Measurements from ENCODE around the gene DNA2. TPM values are rescaled to one million over a fixed set of nuclear protein-coding genes. Genes with fewer than 3 reads are reported as not detected.
"Not testable (repeated sequence)": the region's sequence is repeated elsewhere in the genome, so short reads cannot be mapped to it uniquely, and the experiment has no call there.

The DNA2 gene, protein sequence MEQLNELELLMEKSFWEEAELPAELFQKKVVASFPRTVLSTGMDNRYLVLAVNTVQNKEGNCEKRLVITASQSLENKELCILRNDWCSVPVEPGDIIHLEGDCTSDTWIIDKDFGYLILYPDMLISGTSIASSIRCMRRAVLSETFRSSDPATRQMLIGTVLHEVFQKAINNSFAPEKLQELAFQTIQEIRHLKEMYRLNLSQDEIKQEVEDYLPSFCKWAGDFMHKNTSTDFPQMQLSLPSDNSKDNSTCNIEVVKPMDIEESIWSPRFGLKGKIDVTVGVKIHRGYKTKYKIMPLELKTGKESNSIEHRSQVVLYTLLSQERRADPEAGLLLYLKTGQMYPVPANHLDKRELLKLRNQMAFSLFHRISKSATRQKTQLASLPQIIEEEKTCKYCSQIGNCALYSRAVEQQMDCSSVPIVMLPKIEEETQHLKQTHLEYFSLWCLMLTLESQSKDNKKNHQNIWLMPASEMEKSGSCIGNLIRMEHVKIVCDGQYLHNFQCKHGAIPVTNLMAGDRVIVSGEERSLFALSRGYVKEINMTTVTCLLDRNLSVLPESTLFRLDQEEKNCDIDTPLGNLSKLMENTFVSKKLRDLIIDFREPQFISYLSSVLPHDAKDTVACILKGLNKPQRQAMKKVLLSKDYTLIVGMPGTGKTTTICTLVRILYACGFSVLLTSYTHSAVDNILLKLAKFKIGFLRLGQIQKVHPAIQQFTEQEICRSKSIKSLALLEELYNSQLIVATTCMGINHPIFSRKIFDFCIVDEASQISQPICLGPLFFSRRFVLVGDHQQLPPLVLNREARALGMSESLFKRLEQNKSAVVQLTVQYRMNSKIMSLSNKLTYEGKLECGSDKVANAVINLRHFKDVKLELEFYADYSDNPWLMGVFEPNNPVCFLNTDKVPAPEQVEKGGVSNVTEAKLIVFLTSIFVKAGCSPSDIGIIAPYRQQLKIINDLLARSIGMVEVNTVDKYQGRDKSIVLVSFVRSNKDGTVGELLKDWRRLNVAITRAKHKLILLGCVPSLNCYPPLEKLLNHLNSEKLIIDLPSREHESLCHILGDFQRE
- 5.6 and 6.5 TPM in 2 replicates for total RNA-seq
- 4.8 TPM for total RNA-seq (2013)
- 1.6 and 2.7 TPM in 2 replicates for polyA plus RNA-seq
- 1.5 and 2.6 TPM in 2 replicates for polyA minus RNA-seq

GRCh38 chr10:68471586-68472408 lies at the start of gene DNA2:
Gene DNA2 (minus strand): TSS chr10:68471973. CDS start chr10:68471864, 109 bp downstream.
- peaks cover 9% of the 10 kb centered on the region for H3K79me2 ChIP-seq (ENCODE audit: control insufficient read depth, insufficient read depth, low read length)
- CTCF ChIA-PET = interaction anchor here (0.6 to 1.7 kb wide), 3 partner anchors 64 to 259 kb away, joined by 3 to 6 read pairs (median 4); partner anchors contain the start of gene RUFY2
- intact Hi-C loops (cut with micrococcal nuclease) = loop anchor here (1.0 to 5.0 kb wide), 2 partner anchors 56 to 64 kb away; partner anchors contain the start of genes RUFY2 and SLC25A16
- DNase-seq = peak; percentile 86
- H3K9me3 ChIP-seq (ENCODE audit: control extremely low read depth in 1 of 3, control insufficient read depth in 2 of 3, insufficient read depth in 1 of 3, low read length in 2 of 3) = no peaks in the 10 kb centered on the region
- peak within 1 kb of the TSS; percentile 81 for H3K9ac ChIP-seq (ENCODE audit: low read length)
- WGBS (ENCODE audit: insufficient coverage) = 5% methylated on average over 45 of the region's 46 CpGs
- peaks cover 17% of the 10 kb centered on the region for H3K4me1 Mint-ChIP-seq
- H3K27me3 ChIP-seq (replicated peaks in 1 of 4; ENCODE audit: control extremely low read depth in 1 of 4, control insufficient read depth in 3 of 4, insufficient read depth in 4 of 4, low read length in 3 of 4) = no peaks in the 10 kb centered on the region
- peak within 1 kb of the TSS; percentile 100 for H3K4me3 Mint-ChIP-seq
- H2AFZ ChIP-seq (ENCODE audit: insufficient read depth, low read depth, low read length, poor library complexity, severe bottlenecking) = peak within 1 kb of the TSS; percentile 97
- H3K27ac Mint-ChIP-seq = peak within 1 kb of the TSS; percentile 92
- TF ChIP-seq, protein P1, sequence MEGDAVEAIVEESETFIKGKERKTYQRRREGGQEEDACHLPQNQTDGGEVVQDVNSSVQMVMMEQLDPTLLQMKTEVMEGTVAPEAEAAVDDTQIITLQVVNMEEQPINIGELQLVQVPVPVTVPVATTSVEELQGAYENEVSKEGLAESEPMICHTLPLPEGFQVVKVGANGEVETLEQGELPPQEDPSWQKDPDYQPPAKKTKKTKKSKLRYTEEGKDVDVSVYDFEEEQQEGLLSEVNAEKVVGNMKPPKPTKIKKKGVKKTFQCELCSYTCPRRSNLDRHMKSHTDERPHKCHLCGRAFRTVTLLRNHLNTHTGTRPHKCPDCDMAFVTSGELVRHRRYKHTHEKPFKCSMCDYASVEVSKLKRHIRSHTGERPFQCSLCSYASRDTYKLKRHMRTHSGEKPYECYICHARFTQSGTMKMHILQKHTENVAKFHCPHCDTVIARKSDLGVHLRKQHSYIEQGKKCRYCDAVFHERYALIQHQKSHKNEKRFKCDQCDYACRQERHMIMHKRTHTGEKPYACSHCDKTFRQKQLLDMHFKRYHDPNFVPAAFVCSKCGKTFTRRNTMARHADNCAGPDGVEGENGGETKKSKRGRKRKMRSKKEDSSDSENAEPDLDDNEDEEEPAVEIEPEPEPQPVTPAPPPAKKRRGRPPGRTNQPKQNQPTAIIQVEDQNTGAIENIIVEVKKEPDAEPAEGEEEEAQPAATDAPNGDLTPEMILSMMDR (IDR thresholded peaks at IDR 0.05) = no peak
- TF ChIP-seq EZH2 (IDR thresholded peaks at IDR 0.05; ENCODE audit: borderline replicate concordance, insufficient read depth, low read depth, low read length, poor library complexity, severe bottlenecking) = no peak
- no peaks in the 10 kb centered on the region for H3K36me3 ChIP-seq (replicated peaks in 1 of 2; ENCODE audit: control extremely low read depth in 1 of 2, control insufficient read depth in 1 of 2, extremely low read depth in 1 of 2, insufficient read depth in 2 of 2, low read length in 1 of 2)
- peak within 1 kb of the TSS in 1 of 2 donors; percentile 76 for H3K27ac ChIP-seq (ENCODE audit: low read length in 2 of 2)
- H3K9me3 Mint-ChIP-seq (ENCODE audit: insufficient read depth) = no peaks in the 10 kb centered on the region
- POLR2A ChIA-PET = no interaction called here
- H3K4me2 ChIP-seq (replicated peaks; ENCODE audit: low read depth, low read length, poor library complexity, severe bottlenecking) = peak within 1 kb of the TSS; percentile 81
- H3K4me3 ChIP-seq (ENCODE audit: control extremely low read depth in 1 of 5, extremely low read depth in 1 of 5, insufficient read depth in 1 of 5, low read depth in 2 of 5, low read length in 4 of 5) = peak within 1 kb of the TSS; percentile 73 to 88 (median 77)
- H3K4me1 ChIP-seq (ENCODE audit: control insufficient read depth in 2 of 2, insufficient read depth in 2 of 2, low read length in 2 of 2) = peaks cover 5 to 12% of the 10 kb centered on the region in 2 donors
- no peaks in the 10 kb centered on the region for H4K20me1 ChIP-seq (ENCODE audit: control insufficient read depth, insufficient read depth, low read length, poor library complexity, severe bottlenecking)
- ATAC-seq (ENCODE audit: low read depth) = peak; percentile 84
- H3K27me3 Mint-ChIP-seq = no peaks in the 10 kb centered on the region

GRCh38 chr10:68518609-68519008 lies 46.8 kb upstream of the DNA2 start:
- H3K4me3 Mint-ChIP-seq; H3K4me2 ChIP-seq (replicated peaks; ENCODE audit: low read depth, low read length, poor library complexity, severe bottlenecking); H3K9ac ChIP-seq (ENCODE audit: low read length); H3K27ac Mint-ChIP-seq; H3K4me1 Mint-ChIP-seq; H3K27me3 ChIP-seq (replicated peaks in 1 of 4; ENCODE audit: control extremely low read depth in 1 of 4, control insufficient read depth in 3 of 4, insufficient read depth in 4 of 4, low read length in 3 of 4); H3K4me3 ChIP-seq (ENCODE audit: control extremely low read depth in 1 of 5, extremely low read depth in 1 of 5, insufficient read depth in 1 of 5, low read depth in 2 of 5, low read length in 4 of 5); H2AFZ ChIP-seq (ENCODE audit: insufficient read depth, low read depth, low read length, poor library complexity, severe bottlenecking); H3K27ac ChIP-seq (ENCODE audit: low read length in 2 of 2); CTCF ChIA-PET; H3K27me3 Mint-ChIP-seq; H3K36me3 ChIP-seq (replicated peaks in 1 of 2; ENCODE audit: control extremely low read depth in 1 of 2, control insufficient read depth in 1 of 2, extremely low read depth in 1 of 2, insufficient read depth in 2 of 2, low read length in 1 of 2); H3K9me3 ChIP-seq (ENCODE audit: control extremely low read depth in 1 of 3, control insufficient read depth in 2 of 3, insufficient read depth in 1 of 3, low read length in 2 of 3); ATAC-seq (ENCODE audit: low read depth); DNase-seq; intact Hi-C loops (cut with micrococcal nuclease); H4K20me1 ChIP-seq (ENCODE audit: control insufficient read depth, insufficient read depth, low read length, poor library complexity, severe bottlenecking); H3K4me1 ChIP-seq (ENCODE audit: control insufficient read depth in 2 of 2, insufficient read depth in 2 of 2, low read length in 2 of 2); H3K9me3 Mint-ChIP-seq (ENCODE audit: insufficient read depth): not testable (repeated sequence)
- WGBS (ENCODE audit: insufficient coverage) = 80% methylated on average over 1 of the region's 11 CpGs
- POLR2A ChIA-PET = interaction anchor here (0.6 kb wide), 1 partner anchor 655 kb away, joined by 3 read pairs; no protein-coding TSS in a partner anchor
- H3K79me2 ChIP-seq (ENCODE audit: control insufficient read depth, insufficient read depth, low read length) = peaks cover 21% of the 10 kb centered on the region

Data from B cell (primary cell).